H1 (cell line): Measurements from ENCODE around the gene AP2B1. TPM values are rescaled to one million over a fixed set of nuclear protein-coding genes. Genes with fewer than 3 reads are reported as not detected.

Experiments
- CTCF ChIA-PET: fragments of 300-600 bp; sonication (Branson Sonifier 250); formaldehyde crosslinking; loops from one replicate; lab custom pipeline; 2021; ENCODE audit not compliant: partially characterized antibody; lab: Charles Lee
- POLR2A ChIA-PET: fragments of 300-600 bp; sonication (Branson Sonifier 250); formaldehyde crosslinking; loops from one replicate; lab custom pipeline; 2021; ENCODE audit warnings: inconsistent platforms; ENCODE audit not compliant: partially characterized antibody; lab: Charles Lee
- DNase-seq, 2 experiments: peaks; one replicate each; pipeline versions ENCODE4 v3.0.0 to v3.0.0-alpha.2; 2010 to 2022; ENCODE audit warnings: low spot score in 2 of 2, low read depth in 1 of 2, mixed read lengths in 1 of 2
- FAIRE-seq: peaks from 2 replicates; lab custom pipeline; 2011; peaks lifted over from hg19 to GRCh38; lab: Jason Lieb, UNC
- H2AFZ ChIP-seq: 2 replicates; pipeline ENCODE4 v1.8.1; 2012; ENCODE audit warnings: low read length, inconsistent platforms
- H2AK5ac ChIP-seq: 2 replicates; pipeline ENCODE4 v1.6.1; 2013; ENCODE audit warnings: low read depth, low read length
- H2BK120ac ChIP-seq: replicated peaks from 2 replicates; pipeline ENCODE3; 2013; ENCODE audit warnings: low read depth, low read length, inconsistent platforms
- H2BK12ac ChIP-seq: 2 replicates; pipeline ENCODE4 v1.6.1; 2013; ENCODE audit warnings: low read depth, low read length
- H2BK15ac ChIP-seq: 2 replicates; pipeline ENCODE4 v1.6.1; 2013; ENCODE audit warnings: low read length
- H2BK20ac ChIP-seq: 2 replicates; pipeline ENCODE4 v1.6.1; 2013; ENCODE audit warnings: low read length
- H2BK5ac ChIP-seq: 2 replicates; pipeline ENCODE4 v1.6.1; 2013; ENCODE audit warnings: low read depth, low read length
- H3K14ac ChIP-seq: 2 replicates; pipeline ENCODE4 v1.6.1; 2013; ENCODE audit warnings: inconsistent platforms; ENCODE audit not compliant: insufficient read length
- H3K18ac ChIP-seq: 2 replicates; pipeline ENCODE4 v1.6.1; 2013; ENCODE audit warnings: low read length; ENCODE audit errors: extremely low read depth
- H3K23ac ChIP-seq: 2 replicates; pipeline ENCODE4 v1.6.1; 2013; ENCODE audit warnings: inconsistent platforms; ENCODE audit not compliant: insufficient read length
- H3K23me2 ChIP-seq: 2 replicates; pipeline ENCODE4 v1.6.1; 2013; ENCODE audit warnings: low read depth, low read length
- H3K27ac ChIP-seq: 2 replicates; pipeline ENCODE4 v1.6.1; 2011; ENCODE audit warnings: low read depth, low read length, inconsistent platforms
- H3K27me3 ChIP-seq, 4 experiments: replicated peaks in 1 of 4; 1 replicate in 1 of 4; 2 replicates in 3 of 4; pipeline versions ENCODE4 v1.6.1 to v1.8.1; 2011 to 2013; ENCODE audit warnings: low read length in 3 of 4, mild to moderate bottlenecking in 3 of 4, inconsistent platforms in 2 of 4, mixed read lengths in 2 of 4, moderate library complexity in 1 of 4; ENCODE audit not compliant: control insufficient read depth in 3 of 4, insufficient read depth in 3 of 4; ENCODE audit errors: extremely low read depth in 1 of 4
- H3K36me3 ChIP-seq, 4 experiments: 2 replicates each; pipeline versions ENCODE4 v1.6.1 to v1.8.1; 2011 to 2013; ENCODE audit warnings: mild to moderate bottlenecking in 4 of 4, low read length in 3 of 4, moderate library complexity in 2 of 4, control low read depth in 1 of 4, inconsistent platforms in 1 of 4; ENCODE audit not compliant: insufficient read depth in 4 of 4, control insufficient read depth in 2 of 4
- H3K4ac ChIP-seq: replicated peaks from 2 replicates; pipeline ENCODE3; 2013; ENCODE audit warnings: low read length, low read depth, mixed read lengths, inconsistent platforms; ENCODE audit not compliant: insufficient read length
- H3K4me1 ChIP-seq, 4 experiments: replicated peaks in 1 of 4; 1 replicate in 1 of 4; 2 replicates in 3 of 4; pipeline versions ENCODE4 v1.6.1 to v1.8.1; 2011 to 2013; ENCODE audit warnings: low read length in 3 of 4, inconsistent platforms in 2 of 4, mixed read lengths in 1 of 4; ENCODE audit not compliant: insufficient read depth in 4 of 4, control insufficient read depth in 3 of 4
- H3K4me2 ChIP-seq, 2 experiments: 2 replicates each; pipeline versions ENCODE4 v1.6.1 to v1.8.1; 2011 to 2013; ENCODE audit warnings: low read depth in 2 of 2, low read length in 2 of 2, control low read depth in 1 of 2, inconsistent platforms in 1 of 2, mild to moderate bottlenecking in 1 of 2; ENCODE audit not compliant: insufficient read depth in 1 of 2
- H3K4me3 ChIP-seq, 4 experiments: fragments of 200-600, 300-600 bp in 1 of 4; sonication (generic), shearing (Covaris generic), sonication (Bioruptor Twin) in 1 of 4; 2 replicates each; pipeline versions ENCODE4 v1.5.1 to v1.8.1; 2011 to 2016; ENCODE audit warnings: low read length in 4 of 4, low read depth in 3 of 4, control low read depth in 2 of 4, inconsistent platforms in 2 of 4, mild to moderate bottlenecking in 2 of 4, mixed read lengths in 1 of 4, moderate library complexity in 1 of 4; ENCODE audit not compliant: insufficient read depth in 2 of 4; ENCODE audit errors: extremely low read depth in 1 of 4
- H3K56ac ChIP-seq: replicated peaks from 2 replicates; pipeline ENCODE3; 2013; ENCODE audit warnings: low read depth, mild to moderate bottlenecking, mixed read lengths, low read length, inconsistent platforms; ENCODE audit not compliant: insufficient read length
- H3K79me1 ChIP-seq: 2 replicates; pipeline ENCODE4 v1.6.1; 2013; ENCODE audit warnings: low read depth, low read length, control low read depth
- H3K79me2 ChIP-seq, 2 experiments: 2 replicates each; pipeline versions ENCODE4 v1.6.1 to v1.8.1; 2012 to 2013; ENCODE audit warnings: low read length in 2 of 2, mild to moderate bottlenecking in 2 of 2, inconsistent platforms in 1 of 2; ENCODE audit not compliant: insufficient read depth in 2 of 2, control insufficient read depth in 1 of 2
- H3K9ac ChIP-seq, 4 experiments: replicated peaks in 1 of 4; 1 replicate in 1 of 4; 2 replicates in 3 of 4; pipeline versions ENCODE4 v1.6.1 to v1.8.1; 2011 to 2013; ENCODE audit warnings: low read depth in 3 of 4, low read length in 3 of 4, control low read depth in 2 of 4, mild to moderate bottlenecking in 2 of 4, moderate library complexity in 2 of 4, inconsistent platforms in 1 of 4; ENCODE audit errors: extremely low read depth in 1 of 4
- H3K9me3 ChIP-seq, 2 experiments: 2 replicates each; pipeline versions ENCODE4 v1.6.1 to v1.8.1; 2012 to 2013; ENCODE audit warnings: mild to moderate bottlenecking in 2 of 2, moderate library complexity in 2 of 2, control low read depth in 1 of 2, inconsistent platforms in 1 of 2, low read depth in 1 of 2, low read length in 1 of 2, mixed read lengths in 1 of 2; ENCODE audit not compliant: insufficient read depth in 2 of 2
- H4K20me1 ChIP-seq, 2 experiments: replicated peaks in 1 of 2; 2 replicates each; pipeline versions ENCODE3 to v1.8.1; 2011 to 2013; ENCODE audit warnings: inconsistent platforms in 2 of 2, low read length in 2 of 2, mild to moderate bottlenecking in 1 of 2; ENCODE audit not compliant: insufficient read depth in 2 of 2, control insufficient read depth in 1 of 2
- H4K5ac ChIP-seq: 2 replicates; pipeline ENCODE4 v1.6.1; 2013; ENCODE audit warnings: low read length, low read depth, mixed read lengths, inconsistent platforms; ENCODE audit not compliant: insufficient read length
- H4K8ac ChIP-seq: 2 replicates; pipeline ENCODE4 v1.8.0; 2013; ENCODE audit warnings: mild to moderate bottlenecking, moderate library complexity, low read length, inconsistent platforms; ENCODE audit not compliant: insufficient read depth; ENCODE audit errors: extremely low read depth
- H4K91ac ChIP-seq: replicated peaks from 2 replicates; pipeline ENCODE3; 2013; ENCODE audit warnings: low read length, mixed read lengths, inconsistent platforms; ENCODE audit not compliant: insufficient read length
- ATF2 ChIP-seq: IDR thresholded peaks from 2 replicates; pipeline ENCODE4 v1.6.1; 2012; ENCODE audit warnings: low read length, inconsistent platforms
- BRCA1 ChIP-seq: IDR thresholded peaks from 2 replicates; pipeline ENCODE4 v1.6.1; 2012; ENCODE audit warnings: low read depth, low read length, improper control_type of control experiment
- CTBP2 ChIP-seq: IDR thresholded peaks from 2 replicates; pipeline ENCODE4 v1.7.0; 2011; ENCODE audit warnings: borderline replicate concordance, mild to moderate bottlenecking, moderate library complexity, mixed read lengths, low read length; ENCODE audit not compliant: insufficient read depth, insufficient read length
- HDAC6 ChIP-seq: IDR thresholded peaks from one replicate; pipeline ENCODE4 v1.7.1; 2012; ENCODE audit warnings: low read depth, mild to moderate bottlenecking, inconsistent platforms, low read length, moderate library complexity
- KDM4A ChIP-seq: IDR thresholded peaks from one replicate; pipeline ENCODE4 v1.7.1; 2012; ENCODE audit warnings: low read depth, mild to moderate bottlenecking, moderate library complexity, low read length, inconsistent platforms; ENCODE audit not compliant: severe bottlenecking
- KDM5A ChIP-seq: fragments of 200-600 bp; IDR thresholded peaks from 2 replicates; pipeline ENCODE4 v1.7.1; 2012; ENCODE audit warnings: mild to moderate bottlenecking, low read length, inconsistent platforms, mixed read lengths
- MAX ChIP-seq: IDR thresholded peaks from 2 replicates; pipeline ENCODE4 v1.6.1; 2012; ENCODE audit warnings: inconsistent platforms
- RAD21 ChIP-seq, 2 experiments: IDR thresholded peaks in 1 of 2; conservative IDR thresholded peaks in 1 of 2; 2 replicates each; pipeline ENCODE4 v1.6.1; 2011; ENCODE audit warnings: low read depth in 2 of 2, low read length in 2 of 2, improper control_type of control experiment in 1 of 2, inconsistent platforms in 1 of 2, mild to moderate bottlenecking in 1 of 2, moderate library complexity in 1 of 2
- RBBP5 ChIP-seq: IDR thresholded peaks from 2 replicates; pipeline ENCODE4 v1.7.1; 2012; ENCODE audit warnings: low read depth, mild to moderate bottlenecking, inconsistent platforms, low read length, moderate library complexity, borderline replicate concordance
- TAF7 ChIP-seq: optimal IDR thresholded peaks from 2 replicates; pipeline ENCODE3; 2011; ENCODE audit warnings: low read depth, mild to moderate bottlenecking, inconsistent platforms, low read length, moderate library complexity, borderline replicate concordance
- WGBS, 2 experiments: shearing (Covaris generic) in 1 of 2; methylation state at CpG; one replicate each; pipeline versions ENCODE4 v1.1.6 to v1.1.7; 2013 to 2015; ENCODE audit warnings: low lambda C conversion rate in 2 of 2, mixed read lengths in 2 of 2, inconsistent platforms in 1 of 2, low coverage in 1 of 2, missing lambda C conversion rate in 1 of 2; ENCODE audit not compliant: insufficient replicate concordance in 2 of 2, insufficient coverage in 1 of 2, insufficient read length in 1 of 2; ENCODE audit errors: extremely low coverage in 1 of 2, missing lambda C conversion rate in 1 of 2; 5-methylcytosine and 5-hydroxymethylcytosine counted together
- polyA plus RNA-seq, 7 experiments: library from polyadenylated mRNA; depleted of rRNA in 3 of 7; stranded (reverse) in 5 of 7; unstranded in 2 of 7; fragments of >200 nt in 5 of 7; fragments of 200-250 nt in 2 of 7; gene quantifications; 1 replicate in 5 of 7; 2 replicates in 1 of 7; 4 replicates in 1 of 7; pipeline versions ENCODE4 v1.2.1 to v1.2.3, GENCODE V29; 2011 to 2013; ENCODE audit warnings: missing spikeins in 2 of 7, mixed read lengths in 2 of 7
- total RNA-seq: library from RNA; stranded (reverse); fragmentation: NEBNext Ultra II Directional; extraction: Animal tissue kit (Norgen Biotek cat#: 25700); gene quantifications from 2 replicates; pipeline ENCODE4 v1.2.1, GENCODE V29; 2021

The AP2B1 gene
- total and polyA plus RNA-seq, 2 of the 8 experiments (the other 6 are each of a cell fraction or from before 2014, with no cell fraction given), result 95.5 to 199 TPM

GRCh38 chr17:35607239-35607847, 20.2 kb downstream of the AP2B1 start:
- no peak overlapping the region for H3K4ac ChIP-seq
- H4K91ac ChIP-seq, result no peak overlapping the region
- H2BK120ac ChIP-seq, result no peak overlapping the region
- H3K4me3 ChIP-seq, result no peak overlapping the region
- no peak overlapping the region for H2AK5ac ChIP-seq
- no peak overlapping the region for H3K23ac ChIP-seq
- DNase-seq, result no peak
- no peak overlapping the region for H2BK12ac ChIP-seq
- no peak overlapping the region for H3K4me2 ChIP-seq
- H3K18ac ChIP-seq, result no peak overlapping the region
- no peak overlapping the region for H4K5ac ChIP-seq
- H3K14ac ChIP-seq, result no peak overlapping the region
- H2BK15ac ChIP-seq, result no peak overlapping the region
- H4K8ac ChIP-seq, result no peak overlapping the region
- H3K9ac ChIP-seq, result no peak overlapping the region
- H3K79me2 ChIP-seq, result no peaks in the 10 kb centered on the region
- no peak overlapping the region for H3K56ac ChIP-seq
- H3K79me1 ChIP-seq, result no peaks in the 10 kb centered on the region
- H3K27ac ChIP-seq, result no peak overlapping the region
- H3K9me3 ChIP-seq, result no peaks in the 10 kb centered on the region
- ChIA-PET CTCF (interaction anchor here (0.6 to 2.3 kb wide), 7 partner anchors 16 to 228 kb away, joined by 3 to 15 read pairs (median 3); no protein-coding TSS in a partner anchor), POLR2A (interaction anchor here (0.6 to 1.5 kb wide), 3 partner anchors 10 to 413 kb away, joined by 3 read pairs; partner anchors contain the start of gene SLC35G3)
- WGBS, 2 experiments, result 81% methylated on average over 1 of the region's 3 CpGs; no CpG with 5 or more reads in 1 of the 2 experiments
- H2BK5ac ChIP-seq, result no peak overlapping the region
- H3K23me2 ChIP-seq, result no peaks in the 10 kb centered on the region
- H3K36me3 ChIP-seq, result peaks cover 12 to 61% (median 34%) of the 10 kb centered on the region in 4 experiments; a peak in 7 of 8 replicates
- no peaks in the 10 kb centered on the region for H3K27me3 ChIP-seq
- H2BK20ac ChIP-seq, result no peak overlapping the region
- FAIRE-seq, result no peak
- H3K4me1 ChIP-seq, result no peaks in the 10 kb centered on the region
- H4K20me1 ChIP-seq, result peaks cover 0 to 3% of the 10 kb centered on the region in 2 experiments
- H2AFZ ChIP-seq, result no peak overlapping the region
- TF ChIP-seq ATF2 (no peak), HDAC6 (no peak), KDM5A (no peak), BRCA1 (no peak), CTBP2 (no peak), MAX (no peak), TAF7 (no peak), RAD21 (IDR thresholded peaks at IDR 0.05 in 1 of 2, conservative IDR thresholded peaks at IDR 0.05 in 1 of 2; ENCODE audit: low read depth in 2 of 2, low read length in 2 of 2) (no peak), RBBP5 (no peak), KDM4A (no peak)
